Body of pancreas (tissue), 4 donors: ENCODE results near the gene EFCAB9.

Experiments used
- CTCF ChIP-seq, 7 experiments: fragments of 450-650 bp in 4 of 7; fragments of 200-600 bp in 3 of 7; sonication (generic) in 3 of 7; IDR thresholded peaks; one replicate each; pipeline ENCODE4 v1.5.1; 2016 to 2019; ENCODE audit warnings: antibody characterized with exemption in 7 of 7
- POLR2A ChIP-seq, 3 donors: fragments of 450-650 bp; IDR thresholded peaks; one replicate each; pipeline ENCODE4 v1.6.1; 2016; ENCODE audit warnings: antibody characterized with exemption in 3 of 3, mild to moderate bottlenecking in 2 of 3

DNA sequence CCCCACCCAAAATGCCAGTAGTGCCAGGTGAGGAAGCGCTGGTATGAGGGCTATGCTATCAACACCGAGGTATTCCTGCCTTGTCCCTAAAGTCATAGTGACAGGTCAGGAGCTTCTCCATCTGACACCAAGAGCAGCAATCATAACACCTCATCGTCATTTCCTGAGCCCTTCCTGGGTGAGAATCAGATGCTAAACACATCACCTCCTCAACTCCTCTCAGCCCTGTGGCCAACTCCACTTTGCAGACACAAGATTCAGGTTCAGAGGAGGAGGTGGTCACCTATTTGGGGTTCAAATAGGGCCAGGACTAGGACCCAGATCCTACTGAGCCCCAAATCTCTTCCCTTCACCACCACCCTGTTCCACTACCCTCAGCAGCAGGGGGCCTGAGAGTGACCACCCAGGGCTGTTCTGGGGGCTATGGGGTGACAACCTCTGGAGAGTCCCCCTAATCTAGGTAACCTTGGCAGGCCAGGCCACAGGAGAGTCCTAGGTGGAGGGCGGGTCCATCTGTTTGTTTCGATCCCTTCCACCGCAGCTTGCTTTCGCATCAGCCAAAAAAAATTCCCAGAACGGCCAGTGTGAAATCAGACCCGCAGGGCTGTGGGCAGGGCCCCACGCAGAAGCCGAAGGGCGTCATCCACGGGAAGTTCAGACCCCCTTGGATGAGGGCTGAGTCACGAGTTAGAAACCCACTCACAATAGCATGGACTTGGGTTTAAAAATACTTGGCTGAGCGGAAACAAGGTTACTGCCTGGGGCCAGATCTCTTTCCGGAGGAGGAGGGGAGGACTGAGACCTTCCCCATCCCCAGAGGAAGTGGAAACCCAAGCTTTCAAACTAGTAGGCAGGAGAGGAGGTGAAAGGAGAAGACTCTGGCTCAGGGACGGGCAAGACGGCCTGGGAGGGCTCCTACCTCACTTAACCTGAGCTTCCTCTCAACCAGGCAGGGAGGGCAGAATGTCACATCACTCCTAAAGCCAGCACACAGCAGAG, 14.7 kb upstream of the EFCAB9 start:
- TF ChIP-seq CTCF (IDR thresholded peaks at IDR 0.05), result no peak
- no peak for TF ChIP-seq POLR2A (IDR thresholded peaks at IDR 0.05)
